ENCODE results near the gene RBM4B. TPM values are rescaled to one million over a fixed set of nuclear protein-coding genes. Genes with fewer than 3 reads are reported as not detected.

The RBM4B gene
- total and polyA plus RNA-seq, 2 of the 4 experiments (the other 2 are of a cell fraction): 23.1 to 26.7 TPM

GRCh38 chr11:66686801-66687750 lies 9.4 kb upstream of the RBM4B start:
- Histone ChIP-seq H2AK5ac (ENCODE audit: low read depth, low read length) (no peak overlapping the region), H2AK9ac (replicated peaks; ENCODE audit: low read depth, low read length, poor library complexity) (peak overlapping the region; percentile 16), H4K8ac (ENCODE audit: low read depth in 2 of 2, low read length in 2 of 2) (no peak overlapping the region), H2BK20ac (ENCODE audit: low read depth, low read length) (no peak overlapping the region), H3K27me3 (ENCODE audit: control insufficient read depth, insufficient read depth, low read length) (no peaks in the 10 kb centered on the region; the same call in 1 of the 2 replicates), H3K56ac (ENCODE audit: extremely low read depth, insufficient read depth, low read length) (no peak overlapping the region), H3K4ac (ENCODE audit: low read depth, low read length) (no peak overlapping the region), H3K27ac (ENCODE audit: insufficient read depth, low read length) (no peak overlapping the region), H3K23ac (ENCODE audit: low read depth, low read length) (no peak overlapping the region), H3K79me1 (ENCODE audit: low read depth in 1 of 2, low read length in 2 of 2) (no peaks in the 10 kb centered on the region), H2BK120ac (ENCODE audit: low read depth, low read length) (no peak overlapping the region), H3K4me2 (ENCODE audit: low read depth, low read length) (no peak overlapping the region), H2AFZ (replicated peaks; ENCODE audit: low read length, poor library complexity) (no peak overlapping the region), H4K5ac (ENCODE audit: low read depth, low read length) (no peak overlapping the region), H3K36me3 (ENCODE audit: control insufficient read depth, insufficient read depth, low read length) (0 out of 2 replicates have a peak, but pooled peaks cover 1% of the 10 kb centered on the region), H3K4me1 (ENCODE audit: control insufficient read depth, insufficient read depth, low read length) (no peaks in the 10 kb centered on the region), H4K20me1 (ENCODE audit: insufficient read depth, low read length) (no peaks in the 10 kb centered on the region; the same call in 1 of the 2 replicates), H3K9me1 (ENCODE audit: insufficient read depth, low read length) (no peaks in the 10 kb centered on the region), H2BK15ac (ENCODE audit: low read depth, low read length) (no peak overlapping the region), H3K9ac (ENCODE audit: low read depth, low read length) (no peak overlapping the region), H3K4me3 (ENCODE audit: insufficient read depth, low read depth, low read length) (no peak overlapping the region), H3K14ac (replicated peaks; ENCODE audit: low read depth, low read length) (no peak overlapping the region), H4K91ac (ENCODE audit: insufficient read depth, low read depth, low read length) (no peak overlapping the region), H2BK5ac (ENCODE audit: low read depth, low read length, poor library complexity, severe bottlenecking) (no peak overlapping the region), H3K9me3 (ENCODE audit: control insufficient read depth, insufficient read depth, low read length) (no peaks in the 10 kb centered on the region), H3K18ac (ENCODE audit: low read depth, low read length) (no peak overlapping the region)
- DNase-seq: no peak
- no peak for TF ChIP-seq CHD1 (IDR thresholded peaks at IDR 0.05; ENCODE audit: low read depth, low read length)
- TF ChIP-seq USF2 (IDR thresholded peaks at IDR 0.05; ENCODE audit: low read depth, low read length): no peak
- TF ChIP-seq MAZ (IDR thresholded peaks at IDR 0.05; ENCODE audit: borderline replicate concordance, low read depth, low read length): no peak
- TF ChIP-seq POLR2A (IDR thresholded peaks at IDR 0.05; ENCODE audit: low read depth, low read length): no peak
- no peak for TF ChIP-seq BHLHE40 (IDR thresholded peaks at IDR 0.05; ENCODE audit: low read depth, low read length)
- no TSS peak for BruUV-seq (replicated peaks)
- intact Hi-C loops (cut with micrococcal nuclease) (no loop called here), in situ Hi-C loops (cut with MboI; ENCODE audit: low sequenced_read_pairs) (loop anchor here (10.0 kb wide), 1 partner anchor 282 kb away; no protein-coding TSS in a partner anchor), dilution Hi-C loops (cut with HindIII; ENCODE audit: low sequenced_read_pairs, unreplicated experiment) (no loop called here)
- WGBS, 2 experiments (ENCODE audit: extremely low coverage in 2 of 2, insufficient read length in 1 of 2): 96% methylated on average over 14 of the region's 33 CpGs; no CpG with 5 or more reads in 1 of the 2 experiments
- ChIA-PET POLR2A (ENCODE audit: unreplicated experiment) (no interaction called here), CTCF (no interaction called here)
- no peak for ATAC-seq (ENCODE audit: low read depth)
